T-helper 2 cell (primary cell): ENCODE results near the gene NEDD4L.

Experiments
- DNase-seq, 5 experiments: peaks; one replicate each; pipeline versions ENCODE4 v3.0.0 to v3.0.0-alpha.2; 2012 to 2022

NEDD4L gene

GRCh38 chr18:58096658-58097057 is 52.6 kb downstream of the NEDD4L start:
- DNase-seq = no peak

GRCh38 chr18:58097121-58097906 is 53.3 kb downstream of the NEDD4L start:
- no peak for DNase-seq

- DNase-seq = no peak
Measured at GRCh38 chr18:58097907-58098166, 53.8 kb downstream of the NEDD4L start.

GRCh38 chr18:58098706-58099105 is 54.7 kb downstream of the NEDD4L start:
- DNase-seq = no peak

GRCh38 chr18:58100154-58100553 is 56.1 kb downstream of the NEDD4L start:
- DNase-seq = no peak

- no peak for DNase-seq
Measured at GRCh38 chr18:58101291-58101794, 57.3 kb downstream of the NEDD4L start.

GRCh38 chr18:58102018-58102417 is 58.0 kb downstream of the NEDD4L start:
- no peak for DNase-seq

- DNase-seq = no peak
Measured at GRCh38 chr18:58102875-58103274, 58.8 kb downstream of the NEDD4L start.

GRCh38 chr18:58103339-58103985 is 59.4 kb downstream of the NEDD4L start:
- DNase-seq = no peak

- peak in 1 of 5 experiments; percentile 15 for DNase-seq
Measured at GRCh38 chr18:58104096-58104495, 60.1 kb downstream of the NEDD4L start.

GRCh38 chr18:58105206-58105887 is 61.3 kb downstream of the NEDD4L start:
- no peak for DNase-seq

- DNase-seq = no peak
Measured at GRCh38 chr18:58105888-58106260, 61.8 kb downstream of the NEDD4L start.

- DNase-seq = no peak
Measured at GRCh38 chr18:58106289-58107070, 62.5 kb downstream of the NEDD4L start.

- DNase-seq = no peak
Measured at GRCh38 chr18:58109256-58109655, 65.2 kb downstream of the NEDD4L start.

GRCh38 chr18:58110398-58110797 is 66.4 kb downstream of the NEDD4L start:
- DNase-seq = no peak

GRCh38 chr18:58112174-58112573 is 68.1 kb downstream of the NEDD4L start:
- DNase-seq = no peak

- DNase-seq = no peak
Measured at GRCh38 chr18:58113337-58113736, 69.3 kb downstream of the NEDD4L start.

- DNase-seq = no peak
Measured at GRCh38 chr18:58114766-58115165, 70.7 kb downstream of the NEDD4L start.

GRCh38 chr18:58116818-58117217 is 72.8 kb downstream of the NEDD4L start:
- no peak for DNase-seq

GRCh38 chr18:58117786-58118403 is 73.9 kb downstream of the NEDD4L start:
- no peak for DNase-seq

GRCh38 chr18:58118536-58118935 is 74.5 kb downstream of the NEDD4L start:
- no peak for DNase-seq

- DNase-seq = no peak
Measured at GRCh38 chr18:58119819-58120218, 75.8 kb downstream of the NEDD4L start.

- DNase-seq = peak in 1 of 5 experiments; percentile 46
Measured at GRCh38 chr18:58124475-58124874, 80.4 kb downstream of the NEDD4L start.
